SK-N-DZ (cell line): ENCODE measurements around the gene ZC3H12A. TPM values are rescaled to one million over a fixed set of nuclear protein-coding genes. Genes with fewer than 3 reads are reported as not detected.
A peak's percentile ranks its signal among the peaks of the same experiment; 100 is the strongest.

Source experiments
- DNase-seq: peaks from one replicate; pipeline ENCODE4 v3.0.0-alpha.2; 2015; ENCODE audit warnings: low spot score
- polyA plus RNA-seq, 2 experiments: library from polyadenylated mRNA; depleted of rRNA; stranded (reverse); fragments of >200 nt; gene quantifications; 2 replicates each; pipeline ENCODE4 v1.2.3, GENCODE V29; 2014

Gene ZC3H12A
- 0.95 and 1.2 TPM in 2 replicates for polyA plus RNA-seq (2014; cell fraction: cytosol; rRNA removed)
- polyA plus RNA-seq (2014; cell fraction: nucleus; rRNA removed), result 1.9 and 2.5 TPM in 2 replicates

GRCh38 chr1:37474046-37474696 is at the start of gene ZC3H12A:
Gene ZC3H12A, plus strand, starts transcription at chr1:37474580. Its CDS starts 917 bp downstream, at chr1:37475497.
- DNase-seq, result peak; percentile 76

GRCh38 chr1:37425221-37425620 is 49.2 kb upstream of the ZC3H12A start:
- no peak for DNase-seq

- no peak for DNase-seq
Measured at GRCh38 chr1:37429029-37429428, 45.4 kb upstream of the ZC3H12A start.

- no peak for DNase-seq
Measured at GRCh38 chr1:37430103-37430985, 44.0 kb upstream of the ZC3H12A start.

- no peak for DNase-seq
Measured at GRCh38 chr1:37432716-37433115, 41.7 kb upstream of the ZC3H12A start.

- no peak for DNase-seq
Measured at GRCh38 chr1:37433171-37433570, 41.2 kb upstream of the ZC3H12A start.

GRCh38 chr1:37434292-37435225 is 39.8 kb upstream of the ZC3H12A start:
- DNase-seq, result peak; percentile 49

GRCh38 chr1:37437087-37437486 is 37.3 kb upstream of the ZC3H12A start:
- no peak for DNase-seq

GRCh38 chr1:37438037-37438868 is 36.1 kb upstream of the ZC3H12A start:
- no peak for DNase-seq

GRCh38 chr1:37438869-37439343 is 35.5 kb upstream of the ZC3H12A start:
- no peak for DNase-seq

GRCh38 chr1:37439349-37439995 is 34.9 kb upstream of the ZC3H12A start:
- DNase-seq, result no peak

- DNase-seq, result no peak
Measured at GRCh38 chr1:37441490-37441889, 32.9 kb upstream of the ZC3H12A start.

GRCh38 chr1:37442139-37442538 is 32.2 kb upstream of the ZC3H12A start:
- DNase-seq, result no peak

- DNase-seq, result no peak
Measured at GRCh38 chr1:37442644-37443043, 31.7 kb upstream of the ZC3H12A start.

GRCh38 chr1:37446874-37447273 is 27.5 kb upstream of the ZC3H12A start:
- DNase-seq, result no peak

GRCh38 chr1:37448185-37448584 is 26.2 kb upstream of the ZC3H12A start:
- DNase-seq, result no peak

GRCh38 chr1:37448691-37449417 is 25.5 kb upstream of the ZC3H12A start:
- DNase-seq, result no peak

- DNase-seq, result no peak
Measured at GRCh38 chr1:37449936-37450335, 24.4 kb upstream of the ZC3H12A start.

- no peak for DNase-seq
Measured at GRCh38 chr1:37452416-37452815, 22.0 kb upstream of the ZC3H12A start.
